Fibroblast of lung (primary cell): ENCODE data around the gene FRAT2. TPM values are rescaled to one million over a fixed set of nuclear protein-coding genes. Genes with fewer than 3 reads are reported as not detected.

ENCODE experiments used
- DNase-seq, 2 donors: peaks; one replicate each; pipeline versions ENCODE4 v3.0.0 to v3.0.0-alpha.2; 2010; ENCODE audit warnings: low read depth in 2 of 2
- H2AFZ ChIP-seq: 2 replicates; pipeline ENCODE4 v1.5.1; 2012; ENCODE audit warnings: low read length, control low read depth, inconsistent platforms
- H3K27ac ChIP-seq: 2 replicates; pipeline ENCODE4 v1.5.1; 2011; ENCODE audit warnings: low read length, control low read depth; ENCODE audit not compliant: insufficient read depth
- H3K27me3 ChIP-seq: 2 replicates; pipeline ENCODE4 v1.5.1; 2011; ENCODE audit warnings: mild to moderate bottlenecking, low read length; ENCODE audit not compliant: control insufficient read depth, insufficient read depth
- H3K36me3 ChIP-seq: 2 replicates; pipeline ENCODE4 v1.5.1; 2011; ENCODE audit warnings: low read length; ENCODE audit not compliant: control insufficient read depth, insufficient read depth
- H3K4me1 ChIP-seq: 2 replicates; pipeline ENCODE4 v1.5.1; 2011; ENCODE audit warnings: low read length; ENCODE audit not compliant: control insufficient read depth, insufficient read depth; ENCODE audit errors: extremely low read depth
- H3K4me2 ChIP-seq: 2 replicates; pipeline ENCODE4 v1.5.1; 2011; ENCODE audit warnings: low read length, control low read depth; ENCODE audit not compliant: insufficient read depth; ENCODE audit errors: extremely low read depth
- H3K4me3 ChIP-seq, 4 experiments: fragments of 200-600 bp in 1 of 4; sonication (generic) in 1 of 4; replicated peaks in 1 of 4; 2 replicates each; pipeline ENCODE4 v1.5.1; 2011 to 2016; ENCODE audit warnings: low read length in 4 of 4, low read depth in 3 of 4, mild to moderate bottlenecking in 3 of 4, control low read depth in 2 of 4, inconsistent platforms in 1 of 4, mixed read lengths in 1 of 4; ENCODE audit not compliant: insufficient read depth in 1 of 4; ENCODE audit errors: control extremely low read depth in 1 of 4
- H3K79me2 ChIP-seq: 2 replicates; pipeline ENCODE4 v1.5.1; 2012; ENCODE audit warnings: mild to moderate bottlenecking, low read length, inconsistent platforms; ENCODE audit not compliant: control insufficient read depth, insufficient read depth
- H3K9ac ChIP-seq: 2 replicates; pipeline ENCODE4 v1.5.1; 2011; ENCODE audit warnings: mild to moderate bottlenecking, low read length, control low read depth; ENCODE audit not compliant: insufficient read depth
- H3K9me3 ChIP-seq: 2 replicates; pipeline ENCODE4 v1.5.1; 2012; ENCODE audit warnings: low read depth, low read length; ENCODE audit not compliant: control insufficient read depth, insufficient read depth
- H4K20me1 ChIP-seq: 2 replicates; pipeline ENCODE4 v1.5.1; 2011; ENCODE audit warnings: low read length; ENCODE audit not compliant: control insufficient read depth, insufficient read depth; ENCODE audit errors: extremely low read depth
- CTCF ChIP-seq, 2 donors: IDR thresholded peaks in 1 of 2; conservative IDR thresholded peaks in 1 of 2; 1 replicate in 1 of 2; 2 replicates in 1 of 2; pipeline ENCODE4 v1.5.1; 2011 to 2012; ENCODE audit warnings: low read length in 2 of 2, control low read depth in 1 of 2, inconsistent platforms in 1 of 2, low read depth in 1 of 2, mild to moderate bottlenecking in 1 of 2
- EZH2 ChIP-seq: IDR thresholded peaks from 2 replicates; pipeline ENCODE4 v1.5.1; 2012; ENCODE audit warnings: low read length, control low read depth, mild to moderate bottlenecking; ENCODE audit errors: missing control alignments
- polyA plus RNA-seq, 2 donors: library from polyadenylated mRNA; depleted of rRNA in 1 of 2; stranded (reverse) in 1 of 2; unstranded in 1 of 2; fragments of >200 nt; gene quantifications; 2 replicates each; pipeline ENCODE4 v1.2.1, GENCODE V29; 2011 to 2012; ENCODE audit warnings: missing spikeins in 1 of 2
- total RNA-seq: library from RNA; depleted of rRNA; stranded (reverse); fragments of >200 nt; gene quantifications from 2 replicates; pipeline ENCODE4 v1.2.1, GENCODE V29; 2014

The FRAT2 gene
- total and polyA plus RNA-seq, 2 donors (not counting 1 experiment from before 2014, with no cell fraction given): 2.0 to 5.3 TPM

- Histone ChIP-seq H4K20me1 (no peaks in the 10 kb centered on the region), H3K36me3 (no peaks in the 10 kb centered on the region), H3K9me3 (no peaks in the 10 kb centered on the region), H3K79me2 (peaks cover 4% of the 10 kb centered on the region), H3K4me2 (peak overlapping the region; percentile 84), H3K27me3 (peaks cover 15% of the 10 kb centered on the region), H3K4me3 (peak overlapping the region; percentile 58 to 76 (median 68)), H2AFZ (peak overlapping the region; percentile 45), H3K27ac (peak overlapping the region; percentile 98), H3K4me1 (peaks cover 2% of the 10 kb centered on the region), H3K9ac (peak overlapping the region; percentile 100)
- TF ChIP-seq EZH2 (no peak), CTCF (conservative IDR thresholded peaks at IDR 0.05 in 1 of 2, IDR thresholded peaks at IDR 0.05 in 1 of 2; ENCODE audit: low read depth in 1 of 2, low read length in 2 of 2) (no peak)
- peak; percentile 49 to 58 for DNase-seq
These were observed 744 bp downstream of the FRAT2 start for GRCh38 chr10:97333601-97334369.

GRCh38 chr10:97333351-97333600, 1.3 kb downstream of the FRAT2 start:
- H3K4me1 ChIP-seq: peaks cover 2% of the 10 kb centered on the region
- DNase-seq: peak; percentile 41 to 55
- TF ChIP-seq EZH2 (no peak), CTCF (conservative IDR thresholded peaks at IDR 0.05 in 1 of 2, IDR thresholded peaks at IDR 0.05 in 1 of 2; ENCODE audit: low read depth in 1 of 2, low read length in 2 of 2) (peak in 1 of 2 donors; percentile 21)
- H3K4me3 ChIP-seq: peak overlapping the region; percentile 54 to 76 (median 65)
- peak overlapping the region; percentile 75 for H3K27ac ChIP-seq
- no peaks in the 10 kb centered on the region for H3K36me3 ChIP-seq
- no peak overlapping the region for H3K9ac ChIP-seq
- no peak overlapping the region for H2AFZ ChIP-seq
- peaks cover 14% of the 10 kb centered on the region for H3K27me3 ChIP-seq
- peak overlapping the region; percentile 84 for H3K4me2 ChIP-seq
- H3K9me3 ChIP-seq: no peaks in the 10 kb centered on the region
- no peaks in the 10 kb centered on the region for H4K20me1 ChIP-seq
- peaks cover 4% of the 10 kb centered on the region for H3K79me2 ChIP-seq

- Histone ChIP-seq H4K20me1 (no peaks in the 10 kb centered on the region), H3K4me3 (peak overlapping the region; percentile 54 to 76 (median 65)), H2AFZ (peak overlapping the region; percentile 78), H3K9ac (peak overlapping the region; percentile 59), H3K27ac (peak overlapping the region; percentile 75), H3K9me3 (no peaks in the 10 kb centered on the region), H3K4me1 (peaks cover 2% of the 10 kb centered on the region), H3K27me3 (peaks cover 10% of the 10 kb centered on the region), H3K79me2 (peaks cover 4% of the 10 kb centered on the region), H3K36me3 (no peaks in the 10 kb centered on the region), H3K4me2 (peak overlapping the region; percentile 84)
- peak; percentile 77 to 89 for DNase-seq
- TF ChIP-seq CTCF (conservative IDR thresholded peaks at IDR 0.05 in 1 of 2, IDR thresholded peaks at IDR 0.05 in 1 of 2; ENCODE audit: low read depth in 1 of 2, low read length in 2 of 2): peak; percentile 45 to 64
- TF ChIP-seq EZH2: no peak
These were observed 1.8 kb downstream of the FRAT2 start for GRCh38 chr10:97332591-97333350.
